Neural cell (in vitro differentiated cells): ENCODE measurements around the gene ORC5. TPM values are rescaled to one million over a fixed set of nuclear protein-coding genes. Genes with fewer than 3 reads are reported as not detected.

ENCODE experiments used
- H2AFZ ChIP-seq: fragments of 200-600, 300-800 bp; sonication (generic), shearing (Covaris generic); 2 replicates; pipeline ENCODE4 v1.6.0; 2014; ENCODE audit warnings: low read depth, mild to moderate bottlenecking, antibody characterized with exemption, low read length, moderate library complexity
- H3F3A ChIP-seq: fragments of 200-600 bp; shearing (Covaris generic); 2 replicates; pipeline ENCODE4 v1.6.1; 2016; ENCODE audit warnings: mild to moderate bottlenecking, moderate library complexity, mixed read lengths, antibody characterized with exemption, low read length; ENCODE audit not compliant: insufficient read depth, poor library complexity, severe bottlenecking
- H3K27ac ChIP-seq: fragments of 200-600, 300-800 bp; sonication (generic), shearing (Covaris generic); 2 replicates; pipeline ENCODE4 v1.5.1; 2014; ENCODE audit warnings: mild to moderate bottlenecking, low read length, moderate library complexity
- H3K27me3 ChIP-seq: fragments of 300-800, 200-600 bp; sonication (generic), shearing (Covaris generic); 2 replicates; pipeline ENCODE4 v1.6.0; 2014; ENCODE audit warnings: mild to moderate bottlenecking, low read depth, low read length, moderate library complexity; ENCODE audit not compliant: insufficient read depth
- H3K36me3 ChIP-seq: fragments of 300-800, 200-600 bp; sonication (generic), shearing (Covaris generic); 2 replicates; pipeline ENCODE4 v1.5.1; 2014; ENCODE audit warnings: mild to moderate bottlenecking, antibody characterized with exemption, low read length, moderate library complexity; ENCODE audit not compliant: insufficient read depth
- H3K4me2 ChIP-seq: fragments of 300-800, 200-600 bp; sonication (generic), shearing (Covaris generic); 2 replicates; pipeline ENCODE4 v1.6.0; 2014; ENCODE audit warnings: mild to moderate bottlenecking, low read length
- H3K4me3 ChIP-seq: fragments of 300-800, 200-600 bp; sonication (generic), shearing (Covaris generic); 2 replicates; pipeline ENCODE4 v1.5.1; 2014; ENCODE audit warnings: mild to moderate bottlenecking, low read length, moderate library complexity
- H3K79me2 ChIP-seq: fragments of 200-600 bp; shearing (Covaris generic); replicated peaks from 2 replicates; pipeline ENCODE4 v1.6.0; 2014; ENCODE audit warnings: mild to moderate bottlenecking, low read length, moderate library complexity; ENCODE audit not compliant: insufficient read depth
- H3K9ac ChIP-seq: fragments of 300-800, 200-600 bp; sonication (generic), shearing (Covaris generic); 2 replicates; pipeline ENCODE4 v1.6.1; 2016; ENCODE audit warnings: mild to moderate bottlenecking, low read length, mixed read lengths
- H3K9me2 ChIP-seq: fragments of 200-600 bp; shearing (Covaris generic); 2 replicates; pipeline ENCODE4 v1.6.1; 2016; ENCODE audit warnings: mild to moderate bottlenecking, low read length, mixed read lengths; ENCODE audit not compliant: insufficient read depth
- H3K9me3 ChIP-seq: fragments of 200-600, 300-800 bp; sonication (generic), shearing (Covaris generic); 2 replicates; pipeline ENCODE4 v1.6.1; 2016; ENCODE audit warnings: mild to moderate bottlenecking, mixed run types, low read length, moderate library complexity, mixed read lengths
- H4K20me1 ChIP-seq: fragments of 200-600 bp; shearing (Covaris generic); 2 replicates; pipeline ENCODE4 v1.6.1; 2016; ENCODE audit warnings: mild to moderate bottlenecking, mixed run types; ENCODE audit not compliant: insufficient read depth
- CTCF ChIP-seq: fragments of 450-650 bp; IDR thresholded peaks from 2 replicates; pipeline ENCODE4 v1.5.1; 2014; ENCODE audit warnings: antibody characterized with exemption, mild to moderate bottlenecking, moderate library complexity; ENCODE audit not compliant: poor library complexity, severe bottlenecking
- EP300 ChIP-seq: fragments of 450-650 bp; conservative IDR thresholded peaks from 2 replicates; pipeline ENCODE4 v1.6.1; 2014; ENCODE audit warnings: antibody characterized with exemption, mild to moderate bottlenecking, moderate library complexity; ENCODE audit not compliant: poor library complexity, severe bottlenecking
- EZH2 ChIP-seq: fragments of 200-600, 300-800 bp; shearing (Covaris generic), sonication (generic); IDR thresholded peaks from 2 replicates; pipeline ENCODE4 v1.6.1; 2014; ENCODE audit warnings: antibody characterized with exemption, low read length, borderline replicate concordance, mild to moderate bottlenecking; ENCODE audit not compliant: insufficient read depth, poor library complexity, severe bottlenecking
- MXI1 ChIP-seq: fragments of 450-650 bp; conservative IDR thresholded peaks from 2 replicates; pipeline ENCODE4 v1.6.1; 2014; ENCODE audit warnings: antibody characterized with exemption, mild to moderate bottlenecking; ENCODE audit not compliant: poor library complexity, severe bottlenecking
- POLR2AphosphoS5 ChIP-seq: IDR thresholded peaks from 2 replicates; pipeline ENCODE4 v1.6.1; 2012
- RAD21 ChIP-seq: fragments of 450-650 bp; conservative IDR thresholded peaks from 2 replicates; pipeline ENCODE4 v1.6.1; 2014; ENCODE audit warnings: antibody characterized with exemption, mild to moderate bottlenecking, moderate library complexity
- REST ChIP-seq: IDR thresholded peaks from 2 replicates; pipeline ENCODE4 v1.6.1; 2012; ENCODE audit warnings: borderline replicate concordance
- SMC3 ChIP-seq: fragments of 450-650 bp; conservative IDR thresholded peaks from 2 replicates; pipeline ENCODE4 v1.6.1; 2014; ENCODE audit warnings: antibody characterized with exemption, mild to moderate bottlenecking, moderate library complexity; ENCODE audit not compliant: poor library complexity
- TAF1 ChIP-seq: IDR thresholded peaks from 2 replicates; pipeline ENCODE4 v1.6.1; 2012; ENCODE audit warnings: low read depth
- polyA plus RNA-seq: library from polyadenylated mRNA; depleted of rRNA; stranded (reverse); fragments of >200 nt; gene quantifications from 2 replicates; pipeline ENCODE4 v1.2.3, GENCODE V29; 2014

ORC5 gene
- polyA plus RNA-seq, 1 donor from 2014 or later = 23.4 TPM

GRCh38 chr7:104252409-104253134 is 44.8 kb upstream of the ORC5 start:
- H3K79me2 ChIP-seq = no peaks in the 10 kb centered on the region
- no peak overlapping the region for H3K27ac ChIP-seq
- no peaks in the 10 kb centered on the region for H3K9me2 ChIP-seq
- no peak overlapping the region for H3K4me2 ChIP-seq
- no peaks in the 10 kb centered on the region for H3K27me3 ChIP-seq
- H3K9ac ChIP-seq = no peak overlapping the region
- H3K36me3 ChIP-seq = no peaks in the 10 kb centered on the region
- H2AFZ ChIP-seq = no peak overlapping the region
- H3K9me3 ChIP-seq = no peaks in the 10 kb centered on the region
- H4K20me1 ChIP-seq = no peaks in the 10 kb centered on the region
- TF ChIP-seq RAD21 (no peak), SMC3 (no peak), EZH2 (no peak), EP300 (no peak), TAF1 (no peak), CTCF (no peak), POLR2AphosphoS5 (no peak), REST (no peak), MXI1 (no peak)
- H3K4me3 ChIP-seq = no peak overlapping the region
- H3F3A ChIP-seq = no peaks in the 10 kb centered on the region

DNA sequence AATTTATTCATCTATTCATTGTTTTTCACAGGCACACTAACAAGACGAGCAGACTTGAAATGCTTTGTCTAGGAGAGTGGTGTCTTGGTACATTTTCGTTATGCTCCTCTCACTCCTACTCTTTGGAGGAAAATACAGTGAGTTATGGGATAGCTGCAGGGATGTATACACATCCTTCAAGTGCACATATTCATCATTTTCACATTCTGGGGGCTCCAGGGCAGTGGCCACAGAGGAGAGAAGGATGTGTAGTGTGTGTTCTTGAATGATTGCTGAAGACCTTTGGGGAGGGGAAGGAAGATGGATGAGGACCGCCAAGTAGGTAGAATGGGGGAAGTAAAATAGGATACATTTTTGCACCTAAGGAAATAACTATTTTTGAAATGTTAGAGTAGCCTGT is 34.8 kb upstream of the ORC5 start:
- Histone ChIP-seq H3F3A (no peaks in the 10 kb centered on the region), H3K9ac (no peak overlapping the region), H3K4me2 (no peak overlapping the region), H3K4me3 (no peak overlapping the region), H3K36me3 (no peaks in the 10 kb centered on the region), H3K9me2 (no peaks in the 10 kb centered on the region), H2AFZ (no peak overlapping the region), H3K9me3 (no peaks in the 10 kb centered on the region), H4K20me1 (no peaks in the 10 kb centered on the region), H3K79me2 (no peaks in the 10 kb centered on the region), H3K27ac (no peak overlapping the region), H3K27me3 (no peaks in the 10 kb centered on the region)
- TF ChIP-seq TAF1 (no peak), REST (no peak), CTCF (no peak), SMC3 (no peak), EZH2 (no peak)
